ENCODE results near the gene GNAI2.

GRCh38 chr3:50304601-50305000 lies 68.6 kb downstream of the GNAI2 start:
- TF ChIP-seq, protein P1, sequence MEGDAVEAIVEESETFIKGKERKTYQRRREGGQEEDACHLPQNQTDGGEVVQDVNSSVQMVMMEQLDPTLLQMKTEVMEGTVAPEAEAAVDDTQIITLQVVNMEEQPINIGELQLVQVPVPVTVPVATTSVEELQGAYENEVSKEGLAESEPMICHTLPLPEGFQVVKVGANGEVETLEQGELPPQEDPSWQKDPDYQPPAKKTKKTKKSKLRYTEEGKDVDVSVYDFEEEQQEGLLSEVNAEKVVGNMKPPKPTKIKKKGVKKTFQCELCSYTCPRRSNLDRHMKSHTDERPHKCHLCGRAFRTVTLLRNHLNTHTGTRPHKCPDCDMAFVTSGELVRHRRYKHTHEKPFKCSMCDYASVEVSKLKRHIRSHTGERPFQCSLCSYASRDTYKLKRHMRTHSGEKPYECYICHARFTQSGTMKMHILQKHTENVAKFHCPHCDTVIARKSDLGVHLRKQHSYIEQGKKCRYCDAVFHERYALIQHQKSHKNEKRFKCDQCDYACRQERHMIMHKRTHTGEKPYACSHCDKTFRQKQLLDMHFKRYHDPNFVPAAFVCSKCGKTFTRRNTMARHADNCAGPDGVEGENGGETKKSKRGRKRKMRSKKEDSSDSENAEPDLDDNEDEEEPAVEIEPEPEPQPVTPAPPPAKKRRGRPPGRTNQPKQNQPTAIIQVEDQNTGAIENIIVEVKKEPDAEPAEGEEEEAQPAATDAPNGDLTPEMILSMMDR (IDR thresholded peaks at IDR 0.05; ENCODE audit: low read depth, low read length, poor library complexity, severe bottlenecking), result no peak
- TF ChIP-seq EZH2phosphoT487 (IDR thresholded peaks at IDR 0.05; ENCODE audit: borderline replicate concordance, low read length), result no peak
